ENCODE measurements around the gene ITGA7. TPM values are rescaled to one million over a fixed set of nuclear protein-coding genes. Genes with fewer than 3 reads are reported as not detected.

The ITGA7 gene
- polyA plus RNA-seq, 1 donor from 2014 or later, result 13.5 TPM

- no peaks in the 10 kb centered on the region for H3K36me3 ChIP-seq (ENCODE audit: insufficient read depth, low read length)
- H3F3A ChIP-seq (ENCODE audit: insufficient read depth, low read length, poor library complexity, severe bottlenecking), result no peaks in the 10 kb centered on the region
- no peaks in the 10 kb centered on the region for H3K79me2 ChIP-seq (replicated peaks; ENCODE audit: insufficient read depth, low read length)
- no peak for TF ChIP-seq MXI1 (conservative IDR thresholded peaks at IDR 0.05; ENCODE audit: poor library complexity, severe bottlenecking)
- no peak for TF ChIP-seq EP300 (conservative IDR thresholded peaks at IDR 0.05; ENCODE audit: poor library complexity, severe bottlenecking)
- TF ChIP-seq SMC3 (conservative IDR thresholded peaks at IDR 0.05; ENCODE audit: poor library complexity), result no peak
- no peak for TF ChIP-seq POLR2AphosphoS5 (IDR thresholded peaks at IDR 0.05)
- TF ChIP-seq RAD21 (conservative IDR thresholded peaks at IDR 0.05), result no peak
- TF ChIP-seq TAF1 (IDR thresholded peaks at IDR 0.05; ENCODE audit: low read depth), result no peak
- no peak for TF ChIP-seq EZH2 (IDR thresholded peaks at IDR 0.05; ENCODE audit: borderline replicate concordance, insufficient read depth, low read length, poor library complexity, severe bottlenecking)
- TF ChIP-seq REST (IDR thresholded peaks at IDR 0.05; ENCODE audit: borderline replicate concordance), result no peak
- TF ChIP-seq CTCF (IDR thresholded peaks at IDR 0.05; ENCODE audit: poor library complexity, severe bottlenecking), result no peak
- H3K27ac ChIP-seq (ENCODE audit: low read length), result no peak overlapping the region
- H4K20me1 ChIP-seq (ENCODE audit: insufficient read depth), result no peaks in the 10 kb centered on the region
- no peaks in the 10 kb centered on the region for H3K9me2 ChIP-seq (ENCODE audit: insufficient read depth, low read length)
- H3K9ac ChIP-seq (ENCODE audit: low read length), result no peak overlapping the region
- H3K4me3 ChIP-seq (ENCODE audit: low read length), result no peak overlapping the region
- H3K27me3 ChIP-seq (ENCODE audit: insufficient read depth, low read depth, low read length), result no peaks in the 10 kb centered on the region
- no peaks in the 10 kb centered on the region for H3K9me3 ChIP-seq (ENCODE audit: low read length)
- no peak overlapping the region for H2AFZ ChIP-seq (ENCODE audit: low read depth, low read length)
- H3K4me2 ChIP-seq (ENCODE audit: low read length), result no peak overlapping the region
Measured at GRCh38 chr12:55636116-55636655, 71.5 kb downstream of the ITGA7 start.

Small RNAs within 50 kb of the gene (small RNA-seq; reads per million reads assigned to genes)
- gene AC009779.1, result 0 reads per million in 3 experiments
- gene AC009779.5, result 0 reads per million in 3 experiments
- 0 reads per million in 3 experiments for gene RF00017

Other genes with a start within 250 kb of the ITGA7 start
- gene OR6C70, start 237.8 kb downstream of the ITGA7 start, polyA plus RNA-seq, result not detected in 2 replicates
- not detected in 2 replicates for gene OR6C68, start 215.5 kb downstream of the ITGA7 start, polyA plus RNA-seq
- not detected in 2 replicates for gene OR6C4, start 158.3 kb downstream of the ITGA7 start, polyA plus RNA-seq
- gene OR2AP1, start 135.4 kb downstream of the ITGA7 start, polyA plus RNA-seq, result not detected in 2 replicates
- gene OR10P1, start 71.0 kb downstream of the ITGA7 start, polyA plus RNA-seq, result not detected in 2 replicates
- 217 and 261 TPM in 2 replicates for gene BLOC1S1, start 8.1 kb upstream of the ITGA7 start, polyA plus RNA-seq
- gene RDH5, start 12.5 kb upstream of the ITGA7 start, polyA plus RNA-seq, result 3.4 and 6.6 TPM in 2 replicates
- 217 and 246 TPM in 2 replicates for gene CD63, start 21.1 kb upstream of the ITGA7 start, polyA plus RNA-seq
- gene GDF11, start 35.2 kb upstream of the ITGA7 start, polyA plus RNA-seq, result 14.7 and 16.0 TPM in 2 replicates
- 245 and 332 TPM in 2 replicates for gene SARNP, start 109.8 kb upstream of the ITGA7 start, polyA plus RNA-seq
- gene ORMDL2, start 110.1 kb upstream of the ITGA7 start, polyA plus RNA-seq, result 6.1 and 11.5 TPM in 2 replicates
- 45.0 and 46.4 TPM in 2 replicates for gene DNAJC14, start 121.7 kb upstream of the ITGA7 start, polyA plus RNA-seq
- gene MMP19, start 135.0 kb upstream of the ITGA7 start, polyA plus RNA-seq, result not detected in 2 replicates
- 45.7 and 49.3 TPM in 2 replicates for gene PYM1, start 220.0 kb upstream of the ITGA7 start, polyA plus RNA-seq
- 1.1 and 1.2 TPM in 2 replicates for gene DGKA, start 223.3 kb upstream of the ITGA7 start, polyA plus RNA-seq

Data from neural cell (in vitro differentiated cells).